GM12892 (cell line): ENCODE results near the gene ARHGEF33.

Experiments used
- DNase-seq: peaks from one replicate; pipeline ENCODE4 v3.0.0; 2011; ENCODE audit not compliant: insufficient read length
- FAIRE-seq: peaks from 2 replicates; lab custom pipeline; 2011; peaks lifted over from hg19 to GRCh38; lab: Jason Lieb, UNC
- POLR2A ChIP-seq: IDR thresholded peaks from 2 replicates; pipeline ENCODE4 v1.6.1; 2011; ENCODE audit warnings: low read depth, low read length, control low read depth
- POLR2AphosphoS5 ChIP-seq: IDR thresholded peaks from 2 replicates; pipeline ENCODE4 v1.6.1; 2011; ENCODE audit warnings: low read depth, low read length, control low read depth
- TAF1 ChIP-seq: IDR thresholded peaks from 2 replicates; pipeline ENCODE4 v1.6.1; 2011; ENCODE audit warnings: low read depth, mild to moderate bottlenecking, control low read depth, low read length, borderline replicate concordance

ARHGEF33 gene

GRCh38 chr2:38886063-38886462 is 3.6 kb upstream of the ARHGEF33 start:
- no peak for DNase-seq
- no peak for FAIRE-seq
- TF ChIP-seq POLR2A = no peak
- TF ChIP-seq TAF1 = no peak
- no peak for TF ChIP-seq POLR2AphosphoS5

DNA sequence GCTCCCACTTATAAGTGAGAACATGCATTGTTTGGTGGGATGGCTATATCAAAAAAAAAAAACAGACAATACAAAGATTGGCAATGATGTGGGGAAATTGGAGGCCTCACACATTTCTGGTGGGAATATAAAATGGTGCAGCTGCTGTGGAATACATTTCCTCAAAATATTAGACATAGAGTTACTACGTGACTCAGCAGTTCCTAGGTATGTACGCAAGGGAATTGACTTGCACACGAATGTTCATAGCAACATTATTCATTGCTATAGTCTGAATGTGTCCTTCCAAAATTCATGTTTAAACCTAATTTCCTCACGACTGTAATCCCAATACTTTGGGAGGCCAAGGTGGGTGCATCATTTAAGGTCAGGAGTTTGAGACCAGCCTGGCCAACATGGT is 2.3 kb upstream of the ARHGEF33 start:
- TF ChIP-seq TAF1 (no peak), POLR2A (no peak), POLR2AphosphoS5 (no peak)
- no peak for FAIRE-seq
- DNase-seq = no peak

- TF ChIP-seq POLR2A (no peak), TAF1 (no peak), POLR2AphosphoS5 (no peak)
- FAIRE-seq (no peak), DNase-seq (no peak)
These were observed 1.6 kb upstream of the ARHGEF33 start for GRCh38 chr2:38887902-38888554.

DNA sequence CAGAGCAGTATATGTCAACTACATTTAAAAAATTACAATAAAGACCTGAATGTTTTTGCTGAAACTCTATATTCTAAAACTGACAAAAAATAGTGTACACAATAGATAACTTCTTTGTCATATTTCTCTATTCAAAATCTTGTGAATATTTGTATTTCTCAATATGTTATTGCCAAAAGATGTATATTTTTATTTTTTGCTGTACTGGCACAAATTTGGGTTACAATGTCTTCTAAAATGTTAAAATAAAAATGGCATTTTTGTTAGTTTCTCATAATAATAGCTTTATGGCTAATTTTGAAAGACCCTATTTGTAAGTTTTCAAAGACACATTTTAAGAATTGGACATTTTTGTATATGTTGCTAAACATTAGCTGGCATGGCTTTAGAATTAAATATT is 630 bp upstream of the ARHGEF33 start:
- TF ChIP-seq POLR2A (no peak), POLR2AphosphoS5 (no peak), TAF1 (no peak)
- no peak for FAIRE-seq
- DNase-seq = no peak

GRCh38 chr2:38892819-38893218 is 3.1 kb downstream of the ARHGEF33 start:
- TF ChIP-seq POLR2A (no peak), TAF1 (no peak), POLR2AphosphoS5 (no peak)
- DNase-seq (no peak), FAIRE-seq (no peak)

DNA sequence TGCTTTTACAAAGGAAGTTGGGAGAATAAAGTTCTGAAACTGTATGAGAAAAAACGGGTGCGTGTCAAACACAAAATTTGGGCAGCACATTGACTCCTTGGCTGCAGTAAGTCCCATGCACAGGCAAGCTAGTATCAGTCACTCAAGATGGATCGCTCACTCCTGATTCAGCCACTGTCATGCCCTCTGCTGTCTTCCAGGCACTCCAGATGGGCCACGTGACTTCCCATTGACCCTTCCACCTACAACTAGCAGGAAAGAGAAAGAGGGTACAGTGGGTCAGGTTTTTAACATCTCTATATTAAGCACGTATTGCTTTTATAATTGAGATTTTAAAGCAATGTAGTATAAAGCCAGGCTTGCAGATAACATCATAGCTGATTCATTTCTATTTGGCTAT is 8.6 kb downstream of the ARHGEF33 start:
- TF ChIP-seq POLR2A (no peak), POLR2AphosphoS5 (no peak), TAF1 (no peak)
- FAIRE-seq (no peak), DNase-seq (no peak)

DNA sequence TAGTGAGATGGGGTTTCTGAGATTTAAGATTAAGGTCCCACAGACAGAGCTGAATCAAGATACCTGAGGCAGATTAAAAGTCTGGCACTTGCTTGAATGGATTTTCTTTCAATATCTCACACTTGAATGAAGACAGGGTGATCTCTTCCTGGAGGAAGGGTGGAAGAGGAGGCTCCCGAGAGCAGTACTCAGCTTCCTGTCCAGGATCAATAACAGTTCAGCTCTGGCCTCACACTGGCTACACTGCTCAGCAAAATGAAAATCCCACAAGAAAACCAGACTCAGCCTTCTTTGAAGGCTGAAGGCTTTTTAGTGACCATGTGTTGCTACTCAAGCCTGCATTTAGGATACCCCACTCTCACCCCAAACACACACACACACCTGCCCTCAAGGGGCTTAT is 11.1 kb downstream of the ARHGEF33 start:
- DNase-seq (no peak), FAIRE-seq (no peak)
- no peak for TF ChIP-seq POLR2A
- TF ChIP-seq TAF1 = no peak
- TF ChIP-seq POLR2AphosphoS5 = no peak

GRCh38 chr2:38905251-38905650 is 15.6 kb downstream of the ARHGEF33 start:
- FAIRE-seq (no peak), DNase-seq (no peak)
- TF ChIP-seq POLR2AphosphoS5 = no peak
- no peak for TF ChIP-seq TAF1
- TF ChIP-seq POLR2A = no peak

DNA sequence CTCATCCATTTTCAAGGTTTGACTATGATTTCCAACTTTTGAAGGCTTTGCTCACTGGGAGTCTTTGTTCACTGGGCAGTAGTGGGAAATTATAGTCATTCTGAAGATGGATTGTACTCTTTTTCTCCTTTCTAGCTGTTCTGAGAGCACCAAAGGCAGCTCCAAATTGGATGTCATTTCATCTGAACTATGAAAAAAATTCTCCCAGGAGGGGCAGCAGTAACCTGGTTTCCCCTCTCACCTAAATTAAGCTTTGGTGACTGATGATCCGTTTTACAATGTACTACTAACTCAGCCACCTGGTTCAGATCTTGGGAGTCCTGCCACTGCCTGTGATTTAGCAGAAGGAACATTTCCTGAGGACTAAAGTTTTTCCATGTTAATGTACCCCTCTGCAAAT is 17.6 kb downstream of the ARHGEF33 start:
- FAIRE-seq (peak; percentile 36), DNase-seq (no peak)
- TF ChIP-seq POLR2AphosphoS5 = no peak
- TF ChIP-seq TAF1 = no peak
- TF ChIP-seq POLR2A = no peak

GRCh38 chr2:38907743-38908562 is 18.3 kb downstream of the ARHGEF33 start:
- peak; percentile 14 for DNase-seq
- peak; percentile 83 for FAIRE-seq
- TF ChIP-seq POLR2AphosphoS5 = no peak
- no peak for TF ChIP-seq TAF1
- no peak for TF ChIP-seq POLR2A

GRCh38 chr2:38909872-38910271 is 20.2 kb downstream of the ARHGEF33 start:
- no peak for TF ChIP-seq POLR2A
- FAIRE-seq = no peak

GRCh38 chr2:38911191-38911590 is 21.5 kb downstream of the ARHGEF33 start:
- DNase-seq (no peak), FAIRE-seq (no peak)
- no peak for TF ChIP-seq POLR2AphosphoS5
- no peak for TF ChIP-seq TAF1
- no peak for TF ChIP-seq POLR2A

More at GRCh38 chr2:38909872-38910271, 20.2 kb downstream of the ARHGEF33 start:
- DNase-seq = no peak
